HepG2 (cell line): ENCODE data around the gene EEF1AKMT1. TPM values are rescaled to one million over a fixed set of nuclear protein-coding genes. Genes with fewer than 3 reads are reported as not detected.

Experiments used
- ATAC-seq: fragments of 200-7000 bp; cut with Tn5 transposase; 3 replicates; pipeline ENCODE4 v1.9.1; 2020; ENCODE audit warnings: mild to moderate bottlenecking, moderate library complexity
- BruUV-seq: library from RNA; stranded (reverse); fragments of 400-500 nt; replicated peaks from 2 replicates; lab custom pipeline; 2021; lab: Mats Ljungman, UMichigan
- CTCF ChIA-PET: fragments of 300-600 bp; formaldehyde crosslinking; extraction: SDS; loops from one replicate; lab custom pipeline; 2021; ENCODE audit warnings: low total read pairs, inconsistent platforms, low intra/inter-chr PET ratio; lab: Yijun Ruan, JAX
- POLR2A ChIA-PET: fragments of 350-600 bp; sonication (Branson Sonifier 250); formaldehyde crosslinking; loops from one replicate; lab custom pipeline; 2020; ENCODE audit warnings: antibody characterized with exemption, inconsistent platforms; lab: Yijun Ruan, JAX
- DNase-seq: peaks from one replicate; pipeline ENCODE4 v3.0.0-alpha.2; 2015; ENCODE audit warnings: low spot score
- FAIRE-seq: peaks from 3 replicates; lab custom pipeline; 2011; peaks lifted over from hg19 to GRCh38; lab: Jason Lieb, UNC
- H2AFZ ChIP-seq: one replicate; pipeline ENCODE4 v1.6.1; 2011; ENCODE audit warnings: low read length, inconsistent platforms
- H3K27ac ChIP-seq: fragments of 300-600 bp; 3 replicates; pipeline ENCODE4 v1.8.0; 2011; ENCODE audit warnings: mixed run types, mild to moderate bottlenecking, mixed read lengths, low read length, inconsistent platforms; ENCODE audit not compliant: insufficient read depth; ENCODE audit errors: extremely low read length
- H3K27me3 ChIP-seq, 2 experiments: fragments of 200-600 bp in 1 of 2; 2 replicates in 1 of 2; 3 replicates in 1 of 2; pipeline versions ENCODE4 v1.6.0 to v1.8.0; 2011; ENCODE audit warnings: low read length in 2 of 2, mild to moderate bottlenecking in 2 of 2, moderate library complexity in 2 of 2, inconsistent platforms in 1 of 2; ENCODE audit not compliant: insufficient read depth in 2 of 2, control insufficient read depth in 1 of 2
- H3K36me3 ChIP-seq, 2 experiments: fragments of 200-600 bp in 1 of 2; replicated peaks in 1 of 2; 2 replicates in 1 of 2; 3 replicates in 1 of 2; pipeline versions ENCODE4 v1.5.1 to v1.8.0; 2011; ENCODE audit warnings: low read length in 2 of 2, inconsistent platforms in 1 of 2; ENCODE audit not compliant: insufficient read depth in 2 of 2, control insufficient read depth in 1 of 2
- H3K4me1 ChIP-seq: 2 replicates; pipeline ENCODE4 v1.5.1; 2012; ENCODE audit warnings: low read length, inconsistent platforms; ENCODE audit not compliant: insufficient read depth
- H3K4me2 ChIP-seq: 2 replicates; pipeline ENCODE4 v1.6.0; 2011; ENCODE audit warnings: low read depth, low read length, inconsistent platforms
- H3K4me3 ChIP-seq, 3 experiments: fragments of 200-600 bp in 1 of 3; sonication (generic), shearing (Covaris generic) in 1 of 3; replicated peaks in 1 of 3; 2 replicates each; pipeline ENCODE4 v1.5.1; 2011 to 2016; ENCODE audit warnings: low read length in 3 of 3, inconsistent platforms in 2 of 3, low read depth in 2 of 3, mild to moderate bottlenecking in 2 of 3, control low read depth in 1 of 3, mixed read lengths in 1 of 3; ENCODE audit not compliant: insufficient read depth in 1 of 3
- H3K79me2 ChIP-seq: one replicate; pipeline ENCODE4 v1.6.1; 2011; ENCODE audit warnings: low read length, inconsistent platforms; ENCODE audit not compliant: insufficient read depth
- H3K9ac ChIP-seq: 2 replicates; pipeline ENCODE4 v1.6.0; 2011; ENCODE audit warnings: mild to moderate bottlenecking, low read depth, low read length, inconsistent platforms; ENCODE audit not compliant: insufficient read depth
- H3K9me3 ChIP-seq: 2 replicates; pipeline ENCODE4 v1.5.1; 2012; ENCODE audit warnings: mild to moderate bottlenecking, low read length
- H4K20me1 ChIP-seq: 2 replicates; pipeline ENCODE4 v1.6.0; 2011; ENCODE audit warnings: inconsistent platforms, mild to moderate bottlenecking, low read length, moderate library complexity; ENCODE audit not compliant: insufficient read depth
- ADNP ChIP-seq: sonication (generic); formaldehyde crosslinking; IDR thresholded peaks from 2 replicates; pipeline ENCODE4 v1.4.0; 2020; ENCODE audit warnings: missing genetic modification reagents
- ISL2 ChIP-seq: sonication (generic); formaldehyde crosslinking; IDR thresholded peaks from 2 replicates; pipeline ENCODE4 v1.5.0; 2020; ENCODE audit warnings: missing genetic modification reagents
- NFYC ChIP-seq: IDR thresholded peaks from 2 replicates; pipeline ENCODE4 v1.6.1; 2016; ENCODE audit warnings: missing genetic modification reagents, missing compliant biosample characterization
- REL ChIP-seq: sonication (generic); formaldehyde crosslinking; conservative IDR thresholded peaks from 2 replicates; pipeline ENCODE4 v1.8.0; 2022; ENCODE audit warnings: mild to moderate bottlenecking, missing genetic modification reagents, moderate library complexity
- RFX1 ChIP-seq: fragments of 450-650 bp; IDR thresholded peaks from 2 replicates; pipeline ENCODE4 v1.6.1; 2017
- SP5 ChIP-seq: IDR thresholded peaks from 2 replicates; pipeline ENCODE4 v1.6.1; 2016; ENCODE audit warnings: low read depth, borderline replicate concordance
- STAG1 ChIP-seq: sonication (generic); formaldehyde crosslinking; IDR thresholded peaks from 2 replicates; pipeline ENCODE4 v1.4.0; 2020; ENCODE audit warnings: missing genetic modification reagents
- TP53 ChIP-seq: sonication (generic); formaldehyde crosslinking; conservative IDR thresholded peaks from 2 replicates; pipeline ENCODE4 v1.4.0; 2020; ENCODE audit warnings: missing genetic modification reagents
- ZBTB42 ChIP-seq: sonication (generic); formaldehyde crosslinking; IDR thresholded peaks from 2 replicates; pipeline ENCODE4 v1.5.0; 2020; ENCODE audit warnings: mild to moderate bottlenecking, missing genetic modification reagents
- ZNF121 ChIP-seq: sonication (generic); formaldehyde crosslinking; IDR thresholded peaks from 2 replicates; pipeline ENCODE4 v1.5.0; 2020; ENCODE audit warnings: mild to moderate bottlenecking, missing genetic modification reagents
- ZNF292 ChIP-seq: sonication (generic); formaldehyde crosslinking; IDR thresholded peaks from 2 replicates; pipeline ENCODE4 v1.8.1; 2022; ENCODE audit warnings: mild to moderate bottlenecking, low read depth, missing genetic modification reagents, borderline replicate concordance
- WGBS: methylation state at CpG from one replicate; pipeline ENCODE4 v1.1.6; 2017; ENCODE audit warnings: low lambda C conversion rate; 5-methylcytosine and 5-hydroxymethylcytosine counted together
- in situ Hi-C: cut with HindIII; loops from 2 replicates; pipeline ENCODE4 v1.10.0; 2017; ENCODE audit warnings: low pct_unique_long_range_greater_than_20kb; ENCODE audit not compliant: extremely low pct_ligation_motif_present
- intact Hi-C: fragments of 100-400 bp; cut with micrococcal nuclease; formaldehyde crosslinking; loops from one replicate; pipeline ENCODE4 v1.10.0; 2022; ENCODE audit not compliant: unreplicated experiment
- polyA plus RNA-seq, 8 experiments: library from polyadenylated mRNA; depleted of rRNA in 3 of 8; stranded (reverse) in 7 of 8; unstranded in 1 of 8; fragments of >200 nt; fragmentation: Illumina TruSeq in 4 of 8; extraction: Trizol in 4 of 8; gene quantifications; 2 replicates each; pipeline versions ENCODE4 v1.2.1 to v1.2.3, GENCODE V29; 2011 to 2016; ENCODE audit warnings: low read depth in 4 of 8, missing spikeins in 1 of 8, mixed read lengths in 1 of 8; ENCODE audit not compliant: insufficient read depth in 1 of 8
- total RNA-seq, 5 experiments: library from RNA; depleted of rRNA; stranded (reverse); fragments of >200 nt; fragmentation: Illumina TruSeq; extraction: Trizol; gene quantifications; 2 replicates each; pipeline ENCODE4 v1.2.3, GENCODE V29; 2016; ENCODE audit warnings: low read depth in 1 of 5
- TF ChIP-seq, protein P1 (sequence below): sonication (generic); formaldehyde crosslinking; IDR thresholded peaks from 2 replicates; pipeline ENCODE4 v1.4.0; 2020; ENCODE audit warnings: mild to moderate bottlenecking, missing genetic modification reagents
- TF ChIP-seq, protein P2 (sequence below): sonication (generic); formaldehyde crosslinking; IDR thresholded peaks from 2 replicates; pipeline ENCODE4 v1.5.1; 2020; ENCODE audit warnings: mild to moderate bottlenecking, missing genetic modification reagents, borderline replicate concordance

The EEF1AKMT1 gene
- total and polyA plus RNA-seq, 2 of the 13 experiments (the other 11 are each of a cell fraction or from before 2014, with no cell fraction given) = 6.0 to 16.1 TPM

DNA sequence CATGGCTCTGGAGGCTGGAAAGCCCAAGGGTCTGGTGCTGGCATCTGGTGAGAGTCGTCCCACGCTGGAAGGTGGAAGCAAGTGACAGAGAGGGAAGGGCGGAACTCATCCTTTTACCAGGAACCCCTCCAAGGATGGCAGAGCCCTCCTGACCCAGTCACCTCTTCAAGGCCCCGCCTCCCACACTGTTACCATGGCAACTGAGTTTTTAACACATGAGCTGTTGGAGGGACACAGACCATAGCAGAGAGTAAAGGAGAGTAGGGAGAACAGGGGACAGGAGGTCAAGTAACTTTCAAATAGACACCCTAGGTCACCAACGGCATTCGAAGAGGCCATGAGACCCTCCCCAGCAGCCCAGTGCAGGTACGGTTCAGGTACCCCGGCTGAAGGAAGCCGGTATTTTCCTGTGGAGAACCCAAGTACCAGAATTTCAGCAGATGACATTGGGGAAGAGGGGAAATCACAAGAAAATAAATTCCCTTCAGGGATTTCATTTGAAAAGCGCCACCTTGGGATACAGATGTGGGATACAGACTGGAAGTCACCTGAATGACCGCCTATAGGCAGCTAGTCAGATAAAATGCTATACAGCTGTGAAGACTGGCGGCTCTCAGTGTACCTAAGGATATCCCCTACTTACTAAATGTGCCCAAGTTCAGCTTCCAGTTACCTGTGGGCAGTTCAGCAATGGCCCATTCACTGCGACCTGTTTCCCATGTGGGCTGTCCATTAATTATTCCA is 62.3 kb downstream of the EEF1AKMT1 start (continued):
- peak; percentile 59 for TF ChIP-seq RFX1
- TF ChIP-seq STAG1 (CRISPR knock-in tag) = peak; percentile 31
- TF ChIP-seq ISL2 (CRISPR knock-in tag) = no peak
- TF ChIP-seq ADNP (CRISPR knock-in tag) = no peak
- TF ChIP-seq SP5 (CRISPR knock-in tag) = no peak
- no peak for TF ChIP-seq ZNF292 (CRISPR knock-in tag)
- TF ChIP-seq TP53 (CRISPR knock-in tag) = no peak
- TF ChIP-seq, protein P1, sequence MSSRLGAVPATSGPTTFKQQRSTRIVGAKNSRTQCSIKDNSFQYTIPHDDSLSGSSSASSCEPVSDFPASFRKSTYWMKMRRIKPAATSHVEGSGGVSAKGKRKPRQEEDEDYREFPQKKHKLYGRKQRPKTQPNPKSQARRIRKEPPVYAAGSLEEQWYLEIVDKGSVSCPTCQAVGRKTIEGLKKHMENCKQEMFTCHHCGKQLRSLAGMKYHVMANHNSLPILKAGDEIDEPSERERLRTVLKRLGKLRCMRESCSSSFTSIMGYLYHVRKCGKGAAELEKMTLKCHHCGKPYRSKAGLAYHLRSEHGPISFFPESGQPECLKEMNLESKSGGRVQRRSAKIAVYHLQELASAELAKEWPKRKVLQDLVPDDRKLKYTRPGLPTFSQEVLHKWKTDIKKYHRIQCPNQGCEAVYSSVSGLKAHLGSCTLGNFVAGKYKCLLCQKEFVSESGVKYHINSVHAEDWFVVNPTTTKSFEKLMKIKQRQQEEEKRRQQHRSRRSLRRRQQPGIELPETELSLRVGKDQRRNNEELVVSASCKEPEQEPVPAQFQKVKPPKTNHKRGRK (CRISPR knock-in tag) = 0 out of 2 replicates have a peak, but pooled peaks have one; percentile 32
- TF ChIP-seq ZNF121 (CRISPR knock-in tag) = no peak
- TF ChIP-seq, all 625 proteins: peak for 6

DNA sequence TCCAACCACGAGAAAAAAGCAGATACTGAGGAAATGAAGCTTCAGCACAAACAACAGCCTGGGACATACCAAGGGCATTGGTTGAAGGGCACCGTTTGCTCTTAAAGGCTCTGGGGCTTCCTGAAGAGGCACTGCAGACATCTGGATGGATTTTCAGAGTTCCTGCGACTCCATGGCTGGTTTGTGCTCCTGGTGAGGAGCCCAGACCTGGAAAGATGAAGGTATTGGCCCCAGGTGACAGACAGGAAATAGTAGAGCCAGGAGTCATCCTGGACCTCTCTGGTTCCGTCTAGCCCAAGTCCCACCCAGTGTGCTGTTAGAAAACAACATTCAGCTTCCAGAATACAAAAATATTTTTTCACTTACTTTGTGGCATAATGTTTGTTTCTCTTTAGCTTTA is 64.0 kb downstream of the EEF1AKMT1 start:
- Histone ChIP-seq H3K79me2 (no peaks in the 10 kb centered on the region), H3K27ac (no peak overlapping the region), H3K27me3 (no peaks in the 10 kb centered on the region; a peak in 1 of 5 replicates), H2AFZ (no peak overlapping the region), H3K36me3 (no peaks in the 10 kb centered on the region), H3K9me3 (no peaks in the 10 kb centered on the region), H3K4me2 (no peak overlapping the region), H3K9ac (no peak overlapping the region), H3K4me1 (peaks cover 38% of the 10 kb centered on the region), H3K4me3 (no peak overlapping the region), H4K20me1 (no peaks in the 10 kb centered on the region)
- POLR2A ChIA-PET = no interaction called here
- no TSS peak for BruUV-seq
- CTCF ChIA-PET = no interaction called here
- FAIRE-seq = no peak
- in situ Hi-C loops = loop anchor here (5.0 to 10.0 kb wide), 2 partner anchors 215 to 217 kb away; no protein-coding TSS in a partner anchor
- no peak for ATAC-seq
- intact Hi-C loops = no loop called here
- WGBS = 59% methylated on average over 4 of the region's 4 CpGs
- no peak for DNase-seq
- TF ChIP-seq, protein P2, sequence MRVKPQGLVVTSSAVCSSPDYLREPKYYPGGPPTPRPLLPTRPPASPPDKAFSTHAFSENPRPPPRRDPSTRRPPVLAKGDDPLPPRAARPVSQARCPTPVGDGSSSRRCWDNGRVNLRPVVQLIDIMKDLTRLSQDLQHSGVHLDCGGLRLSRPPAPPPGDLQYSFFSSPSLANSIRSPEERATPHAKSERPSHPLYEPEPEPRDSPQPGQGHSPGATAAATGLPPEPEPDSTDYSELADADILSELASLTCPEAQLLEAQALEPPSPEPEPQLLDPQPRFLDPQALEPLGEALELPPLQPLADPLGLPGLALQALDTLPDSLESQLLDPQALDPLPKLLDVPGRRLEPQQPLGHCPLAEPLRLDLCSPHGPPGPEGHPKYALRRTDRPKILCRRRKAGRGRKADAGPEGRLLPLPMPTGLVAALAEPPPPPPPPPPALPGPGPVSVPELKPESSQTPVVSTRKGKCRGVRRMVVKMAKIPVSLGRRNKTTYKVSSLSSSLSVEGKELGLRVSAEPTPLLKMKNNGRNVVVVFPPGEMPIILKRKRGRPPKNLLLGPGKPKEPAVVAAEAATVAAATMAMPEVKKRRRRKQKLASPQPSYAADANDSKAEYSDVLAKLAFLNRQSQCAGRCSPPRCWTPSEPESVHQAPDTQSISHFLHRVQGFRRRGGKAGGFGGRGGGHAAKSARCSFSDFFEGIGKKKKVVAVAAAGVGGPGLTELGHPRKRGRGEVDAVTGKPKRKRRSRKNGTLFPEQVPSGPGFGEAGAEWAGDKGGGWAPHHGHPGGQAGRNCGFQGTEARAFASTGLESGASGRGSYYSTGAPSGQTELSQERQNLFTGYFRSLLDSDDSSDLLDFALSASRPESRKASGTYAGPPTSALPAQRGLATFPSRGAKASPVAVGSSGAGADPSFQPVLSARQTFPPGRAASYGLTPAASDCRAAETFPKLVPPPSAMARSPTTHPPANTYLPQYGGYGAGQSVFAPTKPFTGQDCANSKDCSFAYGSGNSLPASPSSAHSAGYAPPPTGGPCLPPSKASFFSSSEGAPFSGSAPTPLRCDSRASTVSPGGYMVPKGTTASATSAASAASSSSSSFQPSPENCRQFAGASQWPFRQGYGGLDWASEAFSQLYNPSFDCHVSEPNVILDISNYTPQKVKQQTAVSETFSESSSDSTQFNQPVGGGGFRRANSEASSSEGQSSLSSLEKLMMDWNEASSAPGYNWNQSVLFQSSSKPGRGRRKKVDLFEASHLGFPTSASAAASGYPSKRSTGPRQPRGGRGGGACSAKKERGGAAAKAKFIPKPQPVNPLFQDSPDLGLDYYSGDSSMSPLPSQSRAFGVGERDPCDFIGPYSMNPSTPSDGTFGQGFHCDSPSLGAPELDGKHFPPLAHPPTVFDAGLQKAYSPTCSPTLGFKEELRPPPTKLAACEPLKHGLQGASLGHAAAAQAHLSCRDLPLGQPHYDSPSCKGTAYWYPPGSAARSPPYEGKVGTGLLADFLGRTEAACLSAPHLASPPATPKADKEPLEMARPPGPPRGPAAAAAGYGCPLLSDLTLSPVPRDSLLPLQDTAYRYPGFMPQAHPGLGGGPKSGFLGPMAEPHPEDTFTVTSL (CRISPR knock-in tag) = no peak
- TF ChIP-seq REL (CRISPR knock-in tag) = no peak
- TF ChIP-seq ZBTB42 (CRISPR knock-in tag) = no peak
- TF ChIP-seq NFYC = no peak
